ENCODE results near the gene APEX2. TPM values are rescaled to one million over a fixed set of nuclear protein-coding genes. Genes with fewer than 3 reads are reported as not detected.
"Not testable (repeated sequence)": the region's sequence is repeated elsewhere in the genome, so short reads cannot be mapped to it uniquely, and the experiment has no call there.

Gene APEX2
- total and polyA plus RNA-seq, 5 donors from 2014 or later, result 9.4 to 21.6 (median 18.3) TPM

DNA sequence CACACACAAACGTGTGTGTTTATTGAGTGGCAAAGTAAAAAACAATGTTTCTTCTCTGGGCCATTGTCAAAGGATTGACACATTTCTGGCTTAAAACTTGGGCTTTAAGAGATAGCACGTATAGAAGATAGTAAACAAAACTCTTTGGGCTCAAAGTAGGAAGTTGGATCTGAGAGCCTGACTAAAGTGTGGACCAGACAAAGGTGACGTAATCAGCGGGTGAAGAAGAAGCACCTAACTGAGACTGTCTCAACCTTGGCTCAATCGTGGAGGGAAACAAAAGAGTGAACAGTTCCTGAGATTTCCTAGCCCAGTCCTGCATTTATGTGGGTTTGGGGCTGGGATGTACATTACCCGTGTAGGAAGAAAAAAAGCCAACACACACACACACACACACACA is 19.8 kb upstream of the APEX2 start:
- no peaks in the 10 kb centered on the region for H3K36me3 Mint-ChIP-seq
- Histone ChIP-seq H3K27ac (ENCODE audit: insufficient read depth, low read length, poor library complexity, severe bottlenecking) (no peak overlapping the region), H3K36me3 (ENCODE audit: control insufficient read depth, insufficient read depth, low read length) (no peaks in the 10 kb centered on the region), H3K9me3 (ENCODE audit: control insufficient read depth in 2 of 2, low read length in 2 of 2) (no peaks in the 10 kb centered on the region), H3K4me3 (ENCODE audit: low read depth, low read length) (no peak overlapping the region), H3K27me3 (ENCODE audit: control insufficient read depth, insufficient read depth, low read length) (no peaks in the 10 kb centered on the region), H3K4me1 (ENCODE audit: control insufficient read depth, insufficient read depth, low read length, poor library complexity, severe bottlenecking) (no peaks in the 10 kb centered on the region)
- H3K4me3 Mint-ChIP-seq, result no peak overlapping the region
- H3K4me1 Mint-ChIP-seq, result no peaks in the 10 kb centered on the region
- no peaks in the 10 kb centered on the region for H3K27me3 Mint-ChIP-seq
- H3K9me3 Mint-ChIP-seq, result peaks cover 0 to 3% (median 0%) of the 10 kb centered on the region in 7 donors
- no peak overlapping the region for H3K27ac Mint-ChIP-seq
- DNase-seq, result no peak
- no peak for ATAC-seq (ENCODE audit: low read depth in 2 of 2)

DNA sequence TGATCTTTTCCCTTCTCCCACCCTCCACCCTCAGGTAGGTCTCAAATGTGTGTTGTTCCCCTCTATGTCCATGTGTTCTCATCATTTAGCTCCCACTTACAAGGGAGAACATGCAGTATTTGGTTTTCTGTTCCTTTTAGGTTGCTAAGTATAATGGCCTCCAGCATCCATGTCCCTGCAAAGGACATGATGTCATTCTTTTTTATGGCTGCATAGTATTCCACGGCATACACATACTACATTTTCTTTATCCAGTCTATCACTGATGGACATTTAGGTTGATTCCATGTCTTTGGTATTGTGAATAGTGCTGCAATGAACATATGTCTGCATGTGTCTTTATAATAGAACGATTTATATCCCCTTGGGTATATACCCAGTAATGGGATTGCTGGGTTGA is 16.9 kb upstream of the APEX2 start:
- not testable (repeated sequence) for H3K9me3 Mint-ChIP-seq; ATAC-seq (ENCODE audit: low read depth in 2 of 2); H3K4me1 Mint-ChIP-seq; H3K4me3 Mint-ChIP-seq; H3K4me1 ChIP-seq (ENCODE audit: control insufficient read depth, insufficient read depth, low read length, poor library complexity, severe bottlenecking); H3K36me3 Mint-ChIP-seq; H3K27me3 Mint-ChIP-seq; H3K9me3 ChIP-seq (ENCODE audit: control insufficient read depth in 2 of 2, low read length in 2 of 2); H3K4me3 ChIP-seq (ENCODE audit: low read depth, low read length); DNase-seq; H3K36me3 ChIP-seq (ENCODE audit: control insufficient read depth, insufficient read depth, low read length); H3K27ac Mint-ChIP-seq; H3K27me3 ChIP-seq (ENCODE audit: control insufficient read depth, insufficient read depth, low read length); H3K27ac ChIP-seq (ENCODE audit: insufficient read depth, low read length, poor library complexity, severe bottlenecking)

DNA sequence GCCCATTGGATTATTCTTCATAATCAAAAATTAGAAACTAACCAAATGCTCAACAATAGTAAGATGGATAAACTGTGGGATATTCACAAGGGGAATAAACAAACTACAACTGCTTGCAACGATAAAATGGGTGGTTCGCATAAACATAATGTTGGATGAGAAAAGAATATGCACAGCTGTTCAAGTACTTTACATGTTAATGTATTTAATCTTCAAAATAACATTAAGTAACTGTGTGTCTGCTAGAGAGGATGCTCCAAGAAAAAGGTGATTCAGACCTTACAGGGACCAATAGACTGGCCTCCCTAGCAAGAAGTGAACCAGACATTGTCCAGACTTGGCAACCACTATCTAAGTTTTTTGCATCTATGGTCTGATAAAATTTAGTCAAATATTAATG is 8.5 kb upstream of the APEX2 start:
- Mint-ChIP-seq H3K4me3 (no peak overlapping the region), H3K4me1 (no peaks in the 10 kb centered on the region), H3K9me3 (no peaks in the 10 kb centered on the region), H3K27me3 (peaks cover 7% of the 10 kb centered on the region), H3K27ac (no peak overlapping the region), H3K36me3 (no peaks in the 10 kb centered on the region)
- no peak overlapping the region for H3K4me3 ChIP-seq (ENCODE audit: low read depth, low read length)
- H3K36me3 ChIP-seq (ENCODE audit: control insufficient read depth, insufficient read depth, low read length), result no peaks in the 10 kb centered on the region
- DNase-seq, result no peak
- H3K27me3 ChIP-seq (ENCODE audit: control insufficient read depth, insufficient read depth, low read length), result no peaks in the 10 kb centered on the region
- no peak for ATAC-seq (ENCODE audit: low read depth in 2 of 2)
- H3K9me3 ChIP-seq (ENCODE audit: control insufficient read depth in 2 of 2, low read length in 2 of 2), result no peaks in the 10 kb centered on the region
- H3K4me1 ChIP-seq (ENCODE audit: control insufficient read depth, insufficient read depth, low read length, poor library complexity, severe bottlenecking), result no peaks in the 10 kb centered on the region
- no peak overlapping the region for H3K27ac ChIP-seq (ENCODE audit: insufficient read depth, low read length, poor library complexity, severe bottlenecking)

DNA sequence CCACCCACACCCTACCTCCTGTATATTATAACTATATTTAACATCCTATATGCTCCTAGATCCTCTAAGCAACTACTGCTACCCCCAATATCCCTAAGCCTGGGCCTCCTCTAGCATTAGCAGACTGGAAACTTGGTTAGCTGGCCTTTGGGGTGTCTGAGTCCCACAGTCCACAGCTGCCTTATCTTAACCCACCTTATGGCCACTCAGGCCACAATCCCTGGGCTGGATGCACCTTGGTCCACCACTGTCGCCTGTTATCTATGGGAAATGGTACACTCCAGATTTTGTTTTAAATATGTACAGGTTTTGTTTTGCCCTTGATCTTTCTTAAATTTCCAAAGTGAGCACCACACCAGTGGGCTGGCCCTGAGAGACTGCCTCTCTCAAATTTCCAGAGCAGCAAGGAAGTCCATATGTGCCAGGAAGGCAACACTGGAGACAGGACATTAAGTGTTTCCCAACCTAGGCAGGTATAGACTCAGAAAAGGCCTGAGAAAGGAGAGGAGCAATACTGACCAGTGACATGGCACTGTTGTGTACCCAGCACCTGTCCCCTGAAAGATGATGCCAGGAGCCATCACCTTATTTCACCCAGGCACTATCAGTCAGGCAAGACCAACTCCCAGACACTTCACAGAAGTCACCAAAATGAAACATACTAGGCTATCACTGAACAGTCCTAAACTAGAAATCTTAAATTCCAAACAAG is 7.1 kb upstream of the APEX2 start:
- Histone ChIP-seq H3K4me1 (ENCODE audit: control insufficient read depth, insufficient read depth, low read length, poor library complexity, severe bottlenecking) (no peaks in the 10 kb centered on the region), H3K9me3 (ENCODE audit: control insufficient read depth in 2 of 2, low read length in 2 of 2) (no peaks in the 10 kb centered on the region), H3K27ac (ENCODE audit: insufficient read depth, low read length, poor library complexity, severe bottlenecking) (no peak overlapping the region), H3K4me3 (ENCODE audit: low read depth, low read length) (no peak overlapping the region), H3K27me3 (ENCODE audit: control insufficient read depth, insufficient read depth, low read length) (no peaks in the 10 kb centered on the region), H3K36me3 (ENCODE audit: control insufficient read depth, insufficient read depth, low read length) (no peaks in the 10 kb centered on the region)
- ATAC-seq (ENCODE audit: low read depth in 2 of 2) (no peak), DNase-seq (no peak)
- no peak overlapping the region for H3K4me3 Mint-ChIP-seq
- H3K9me3 Mint-ChIP-seq, result no peaks in the 10 kb centered on the region
- no peaks in the 10 kb centered on the region for H3K4me1 Mint-ChIP-seq
- H3K27ac Mint-ChIP-seq, result no peak overlapping the region
- peaks cover 4% of the 10 kb centered on the region for H3K27me3 Mint-ChIP-seq
- H3K36me3 Mint-ChIP-seq, result no peaks in the 10 kb centered on the region

DNA sequence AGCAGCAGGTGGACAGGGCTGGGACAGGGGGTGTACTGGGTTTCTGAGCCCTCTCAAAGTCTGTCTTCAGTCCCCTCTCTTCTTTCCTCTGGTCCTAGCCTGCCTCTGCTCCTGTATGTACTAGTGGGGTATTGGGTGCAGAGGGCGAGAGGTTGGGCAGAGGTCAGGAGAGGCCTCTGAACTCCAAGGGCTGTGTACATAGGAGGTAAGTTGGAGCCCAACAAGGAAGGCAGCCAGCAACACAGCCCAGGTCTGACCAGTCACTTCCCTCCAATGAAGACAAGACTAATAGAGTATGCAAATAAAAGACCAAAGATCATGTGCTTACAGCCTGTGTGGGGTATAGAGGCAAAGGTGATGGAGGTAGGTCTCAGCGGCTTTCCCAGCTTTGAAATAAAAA is 6.1 kb upstream of the APEX2 start, which contains the start of gene PFKFB1:
Gene PFKFB1, minus strand, starts transcription at position 90 of the 400 bp plus-strand sequence. CDS start 181 bp downstream, outside the sequence.
- H3K27ac Mint-ChIP-seq, result peak within 1 kb of the TSS in 1 of 3 donors; percentile 48
- no peak for DNase-seq
- ATAC-seq (ENCODE audit: low read depth in 2 of 2), result no peak
- no peaks in the 10 kb centered on the region for H3K27me3 ChIP-seq (ENCODE audit: control insufficient read depth, insufficient read depth, low read length)
- H3K4me1 ChIP-seq (ENCODE audit: control insufficient read depth, insufficient read depth, low read length, poor library complexity, severe bottlenecking), result no peaks in the 10 kb centered on the region
- no peaks in the 10 kb centered on the region for H3K9me3 Mint-ChIP-seq
- no peaks in the 10 kb centered on the region for H3K9me3 ChIP-seq (ENCODE audit: control insufficient read depth in 2 of 2, low read length in 2 of 2)
- H3K4me3 Mint-ChIP-seq, result no peak within 1 kb of the TSS
- H3K4me3 ChIP-seq (ENCODE audit: low read depth, low read length), result no peak within 1 kb of the TSS
- H3K36me3 Mint-ChIP-seq, result no peaks in the 10 kb centered on the region
- H3K27ac ChIP-seq (ENCODE audit: insufficient read depth, low read length, poor library complexity, severe bottlenecking), result no peak within 1 kb of the TSS
- H3K36me3 ChIP-seq (ENCODE audit: control insufficient read depth, insufficient read depth, low read length), result no peaks in the 10 kb centered on the region
- H3K4me1 Mint-ChIP-seq, result peaks cover 0 to under 1% (median 0%) of the 10 kb centered on the region in 4 donors
- H3K27me3 Mint-ChIP-seq, result peaks cover 4% of the 10 kb centered on the region

DNA sequence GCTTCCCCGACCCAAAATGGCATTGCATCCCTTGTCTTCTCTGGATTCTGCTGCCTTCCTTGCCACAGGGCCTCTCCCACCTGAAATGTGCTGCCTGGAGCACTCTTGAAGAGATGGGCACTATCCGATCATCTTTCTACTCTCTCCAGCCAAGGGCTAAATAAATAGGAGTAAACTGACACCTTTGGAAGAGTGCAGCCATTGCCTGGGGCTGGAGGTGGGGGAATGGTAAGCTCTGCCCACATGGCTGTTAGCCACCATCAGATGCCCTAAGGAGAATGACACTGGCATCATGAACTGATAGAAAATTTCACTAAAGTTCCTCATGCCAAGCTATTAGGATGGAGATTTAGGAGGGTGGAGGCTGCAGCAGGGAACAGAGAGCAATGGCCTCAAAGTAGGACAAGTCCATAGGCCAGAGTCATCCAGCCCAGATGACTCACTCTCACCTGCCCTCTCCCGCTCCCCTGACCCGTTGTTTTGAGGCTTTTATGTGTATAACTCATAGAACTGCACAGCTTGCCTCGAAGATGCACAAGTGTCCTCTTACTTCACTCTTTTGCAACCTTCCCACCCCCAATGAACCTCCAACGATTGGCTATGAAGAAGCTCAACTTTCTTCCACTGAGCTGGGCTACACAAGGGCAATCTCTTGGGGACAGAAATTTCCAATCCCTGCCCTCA is 5.4 kb upstream of the APEX2 start:
- no peak for DNase-seq
- H3K9me3 Mint-ChIP-seq, result no peaks in the 10 kb centered on the region
- no peak overlapping the region for H3K4me3 Mint-ChIP-seq
- H3K27me3 Mint-ChIP-seq, result peaks cover 8% of the 10 kb centered on the region
- Histone ChIP-seq H3K4me3 (ENCODE audit: low read depth, low read length) (no peak overlapping the region), H3K36me3 (ENCODE audit: control insufficient read depth, insufficient read depth, low read length) (no peaks in the 10 kb centered on the region), H3K4me1 (ENCODE audit: control insufficient read depth, insufficient read depth, low read length, poor library complexity, severe bottlenecking) (no peaks in the 10 kb centered on the region), H3K27me3 (ENCODE audit: control insufficient read depth, insufficient read depth, low read length) (no peaks in the 10 kb centered on the region), H3K27ac (ENCODE audit: insufficient read depth, low read length, poor library complexity, severe bottlenecking) (no peak overlapping the region), H3K9me3 (ENCODE audit: control insufficient read depth in 2 of 2, low read length in 2 of 2) (no peaks in the 10 kb centered on the region)
- no peak for ATAC-seq (ENCODE audit: low read depth in 2 of 2)
- no peaks in the 10 kb centered on the region for H3K36me3 Mint-ChIP-seq
- H3K27ac Mint-ChIP-seq, result no peak overlapping the region
- H3K4me1 Mint-ChIP-seq, result peaks cover 0 to 4% (median 0%) of the 10 kb centered on the region in 4 donors

DNA sequence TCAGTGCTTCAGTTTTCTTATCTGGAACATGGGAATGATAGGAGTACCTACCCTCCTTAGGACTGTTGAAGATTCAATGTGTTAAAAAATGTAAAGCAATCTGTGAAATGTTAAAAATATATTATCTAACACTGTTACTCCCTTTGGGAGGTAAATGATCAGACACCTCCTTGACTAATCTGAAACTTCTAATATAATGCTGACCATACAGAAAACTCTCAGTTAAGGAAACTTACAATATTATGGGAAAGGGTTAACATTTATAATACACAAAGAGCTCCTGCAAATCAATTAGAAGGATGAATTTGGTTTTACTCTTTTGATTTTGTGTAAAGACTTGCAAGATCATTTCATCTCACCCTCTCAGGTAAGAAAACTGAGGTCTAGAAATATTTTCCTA is 4.5 kb upstream of the APEX2 start:
- Mint-ChIP-seq H3K27ac (no peak overlapping the region), H3K36me3 (no peaks in the 10 kb centered on the region), H3K9me3 (no peaks in the 10 kb centered on the region), H3K27me3 (peaks cover 8% of the 10 kb centered on the region), H3K4me3 (no peak overlapping the region), H3K4me1 (peaks cover 0 to 10% (median under 1%) of the 10 kb centered on the region in 4 donors)
- no peak overlapping the region for H3K4me3 ChIP-seq (ENCODE audit: low read depth, low read length)
- peaks cover 4% of the 10 kb centered on the region for H3K4me1 ChIP-seq (ENCODE audit: control insufficient read depth, insufficient read depth, low read length, poor library complexity, severe bottlenecking)
- ATAC-seq (ENCODE audit: low read depth in 2 of 2), result no peak
- no peaks in the 10 kb centered on the region for H3K36me3 ChIP-seq (ENCODE audit: control insufficient read depth, insufficient read depth, low read length)
- no peak overlapping the region for H3K27ac ChIP-seq (ENCODE audit: insufficient read depth, low read length, poor library complexity, severe bottlenecking)
- no peaks in the 10 kb centered on the region for H3K27me3 ChIP-seq (ENCODE audit: control insufficient read depth, insufficient read depth, low read length)
- H3K9me3 ChIP-seq (ENCODE audit: control insufficient read depth in 2 of 2, low read length in 2 of 2), result no peaks in the 10 kb centered on the region
- DNase-seq, result no peak

DNA sequence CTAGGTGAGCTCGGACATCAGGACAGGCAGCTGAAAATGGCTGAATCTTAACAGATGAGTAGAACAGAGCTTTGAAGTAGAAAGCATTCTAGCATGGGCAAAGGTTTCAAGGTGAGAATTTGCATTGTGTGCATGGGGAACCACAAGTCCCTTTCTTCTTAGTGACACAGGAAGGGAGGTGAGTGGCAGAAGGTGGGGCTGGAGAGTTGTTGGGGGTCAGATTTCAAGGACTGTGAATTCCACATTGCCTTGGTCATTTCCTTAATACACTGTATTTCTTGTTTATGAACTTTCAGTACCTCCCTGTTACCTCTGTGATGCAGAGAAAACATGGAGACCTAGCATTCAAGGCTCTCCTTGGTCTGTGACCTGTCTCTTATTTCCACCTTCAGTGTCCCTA is 4.1 kb downstream of the APEX2 start:
- Histone ChIP-seq H3K27me3 (ENCODE audit: control insufficient read depth, insufficient read depth, low read length) (no peaks in the 10 kb centered on the region), H3K27ac (ENCODE audit: insufficient read depth, low read length, poor library complexity, severe bottlenecking) (no peak overlapping the region), H3K36me3 (ENCODE audit: control insufficient read depth, insufficient read depth, low read length) (peaks cover 27% of the 10 kb centered on the region), H3K4me1 (ENCODE audit: control insufficient read depth, insufficient read depth, low read length, poor library complexity, severe bottlenecking) (peaks cover 9% of the 10 kb centered on the region), H3K4me3 (ENCODE audit: low read depth, low read length) (no peak overlapping the region), H3K9me3 (ENCODE audit: control insufficient read depth in 2 of 2, low read length in 2 of 2) (no peaks in the 10 kb centered on the region)
- peaks cover 0 to 2% (median 0%) of the 10 kb centered on the region in 7 donors for H3K9me3 Mint-ChIP-seq
- peaks cover 22% of the 10 kb centered on the region for H3K36me3 Mint-ChIP-seq
- peaks cover 4% of the 10 kb centered on the region for H3K27me3 Mint-ChIP-seq
- H3K4me1 Mint-ChIP-seq, result peaks cover 0 to 39% (median 16%) of the 10 kb centered on the region in 4 donors
- ATAC-seq (ENCODE audit: low read depth in 2 of 2) (no peak), DNase-seq (no peak)
- H3K27ac Mint-ChIP-seq, result no peak overlapping the region
- H3K4me3 Mint-ChIP-seq, result no peak overlapping the region

All from CD4-positive, CD25-positive, alpha-beta regulatory T cell (primary cell).